GM13977 (cell line): ENCODE data around the gene FBXO45.
"Not testable (repeated sequence)": the region's sequence is repeated elsewhere in the genome, so short reads cannot be mapped to it uniquely, and the experiment has no call there.

Source experiments
- DNase-seq: peaks from one replicate; pipeline ENCODE4 v3.0.0; 2012; ENCODE audit warnings: low spot score
- CTCF ChIP-seq: IDR thresholded peaks from 2 replicates; pipeline ENCODE4 v1.5.1; 2012; ENCODE audit warnings: mild to moderate bottlenecking, control low read depth; ENCODE audit not compliant: insufficient read depth; ENCODE audit errors: extremely low read depth, missing control alignments
- in situ Hi-C: fragments of 300-500 bp; cut with MboI; formaldehyde crosslinking; loops from one replicate; pipeline ENCODE4 v1.12.0; 2022; ENCODE audit warnings: low sequenced_read_pairs, low pct_unique_long_range_greater_than_20kb, mixed read lengths, inconsistent platforms; ENCODE audit not compliant: unreplicated experiment

Gene FBXO45

GRCh38 chr3:196568246-196569002, at the start of gene FBXO45, which contains the start of gene WDR53:
FBXO45 (plus strand) TSS chr3:196568660; CDS start chr3:196568985, 325 bp downstream.
WDR53 (minus strand) TSS chr3:196568554; CDS start chr3:196561475, 7,079 bp downstream.
- in situ Hi-C loops = no loop called here
- peak; percentile 97 for DNase-seq
- no peak for TF ChIP-seq CTCF

GRCh38 chr3:196518966-196519717, 49.3 kb upstream of the FBXO45 start:
- in situ Hi-C loops = no loop called here
- TF ChIP-seq CTCF = peak; percentile 52
- no peak for DNase-seq

GRCh38 chr3:196519718-196520082, 48.8 kb upstream of the FBXO45 start:
- in situ Hi-C loops = no loop called here
- DNase-seq = no peak
- no peak for TF ChIP-seq CTCF

GRCh38 chr3:196521291-196521690, 47.2 kb upstream of the FBXO45 start:
- DNase-seq, in situ Hi-C loops: not testable (repeated sequence)

- no peak for DNase-seq
- in situ Hi-C loops = no loop called here
- TF ChIP-seq CTCF = no peak
Measured at GRCh38 chr3:196523841-196524240, 44.6 kb upstream of the FBXO45 start.

GRCh38 chr3:196524527-196524926, 43.9 kb upstream of the FBXO45 start:
- TF ChIP-seq CTCF = peak; percentile 25
- no peak for DNase-seq
- in situ Hi-C loops = no loop called here

GRCh38 chr3:196525141-196525540, 43.3 kb upstream of the FBXO45 start:
- in situ Hi-C loops = no loop called here

More at GRCh38 chr3:196525141-196525540, 43.3 kb upstream of the FBXO45 start:
- DNase-seq = no peak
- TF ChIP-seq CTCF = no peak
